GM12878 (cell line): Measurements from ENCODE around the gene MAGI2. TPM values are rescaled to one million over a fixed set of nuclear protein-coding genes. Genes with fewer than 3 reads are reported as not detected.

Experiments used
- ASH2L ChIP-seq: fragments of 300-600, 200-600 bp; sonication (generic); IDR thresholded peaks from 2 replicates; pipeline ENCODE4 v1.6.1; 2017; ENCODE audit warnings: low read depth, mild to moderate bottlenecking, borderline replicate concordance
- CBX5 ChIP-seq: sonication (generic); IDR thresholded peaks from 2 replicates; pipeline ENCODE4 v1.6.1; 2016; ENCODE audit warnings: low read depth, moderate library complexity, mild to moderate bottlenecking, inconsistent platforms
- CUX1 ChIP-seq: IDR thresholded peaks from 2 replicates; pipeline ENCODE4 v1.6.1; 2012; ENCODE audit warnings: improper control_type of control experiment, low read depth, low read length; ENCODE audit not compliant: insufficient replicate concordance
- ETV6 ChIP-seq, 2 experiments: fragments of 450-650 bp in 1 of 2; IDR thresholded peaks in 1 of 2; conservative IDR thresholded peaks in 1 of 2; 2 replicates each; pipeline ENCODE4 v1.6.1; 2014; ENCODE audit warnings: antibody characterized with exemption in 1 of 2, borderline replicate concordance in 1 of 2, low read depth in 1 of 2, mild to moderate bottlenecking in 1 of 2, moderate library complexity in 1 of 2
- SPI1 ChIP-seq: IDR thresholded peaks from 2 replicates; pipeline ENCODE4 v1.6.1; 2011; ENCODE audit warnings: low read depth, mild to moderate bottlenecking, low read length, moderate library complexity, borderline replicate concordance; ENCODE audit not compliant: insufficient read depth
- TARDBP ChIP-seq: IDR thresholded peaks from 2 replicates; pipeline ENCODE4 v1.6.1; 2016; ENCODE audit warnings: borderline replicate concordance
- ZBTB4 ChIP-seq: fragments of 450-650 bp; formaldehyde crosslinking; IDR thresholded peaks from 2 replicates; pipeline ENCODE4 v1.4.0; 2022; ENCODE audit warnings: mild to moderate bottlenecking, moderate library complexity
- ZBTB40 ChIP-seq: fragments of 450-650 bp; IDR thresholded peaks from 2 replicates; pipeline ENCODE4 v1.6.1; 2016; ENCODE audit warnings: mild to moderate bottlenecking, moderate library complexity, borderline replicate concordance
- polyA plus RNA-seq, 11 experiments: library from polyadenylated mRNA; depleted of rRNA in 4 of 11; unstranded in 6 of 11; stranded (reverse) in 5 of 11; fragments of >200 nt; fragmentation: Nextera tagmentation in 4 of 11; fragmentation: Illumina TruSeq in 1 of 11; extraction: Ambion mirVana in 4 of 11; extraction: Trizol in 1 of 11; gene quantifications; 1 replicate in 1 of 11; 2 replicates in 10 of 11; pipeline versions ENCODE4 v1.2.1 to v1.2.3, GENCODE V29; 2011 to 2016; ENCODE audit warnings: inconsistent platforms in 2 of 11, missing spikeins in 2 of 11, low read depth in 1 of 11
- total RNA-seq, 4 experiments: library from RNA; depleted of rRNA in 3 of 4; stranded (reverse); fragments of >200 nt in 3 of 4; fragmentation: Illumina TruSeq in 1 of 4; extraction: Trizol in 1 of 4; gene quantifications; 2 replicates each; pipeline versions ENCODE4 v1.2.1 to v1.2.3, GENCODE V29; 2013 to 2021

The MAGI2 gene
- total and polyA plus RNA-seq, 10 of the 15 experiments (the other 5 are each of a cell fraction or from before 2014, with no cell fraction given), result 0.01 to 0.31 (median 0.05) TPM; not detected in 2

- TF ChIP-seq CUX1, result no peak
- no peak for TF ChIP-seq ZBTB4 (CRISPR knock-in tag)
- no peak for TF ChIP-seq ASH2L
- TF ChIP-seq CBX5, result no peak
- TF ChIP-seq TARDBP, result no peak
- TF ChIP-seq ZBTB40, result no peak
- TF ChIP-seq ETV6 (conservative IDR thresholded peaks at IDR 0.05 in 1 of 2, IDR thresholded peaks at IDR 0.05 in 1 of 2; ENCODE audit: borderline replicate concordance in 1 of 2, low read depth in 1 of 2), result no peak
- no peak for TF ChIP-seq SPI1
Observed at GRCh38 chr7:78413568-78413967, 1039.9 kb downstream of the MAGI2 start (continued).
